ENCODE results near the gene ARHGAP26.
A peak's percentile ranks its signal among the peaks of the same experiment; 100 is the strongest.

Gene ARHGAP26

DNA sequence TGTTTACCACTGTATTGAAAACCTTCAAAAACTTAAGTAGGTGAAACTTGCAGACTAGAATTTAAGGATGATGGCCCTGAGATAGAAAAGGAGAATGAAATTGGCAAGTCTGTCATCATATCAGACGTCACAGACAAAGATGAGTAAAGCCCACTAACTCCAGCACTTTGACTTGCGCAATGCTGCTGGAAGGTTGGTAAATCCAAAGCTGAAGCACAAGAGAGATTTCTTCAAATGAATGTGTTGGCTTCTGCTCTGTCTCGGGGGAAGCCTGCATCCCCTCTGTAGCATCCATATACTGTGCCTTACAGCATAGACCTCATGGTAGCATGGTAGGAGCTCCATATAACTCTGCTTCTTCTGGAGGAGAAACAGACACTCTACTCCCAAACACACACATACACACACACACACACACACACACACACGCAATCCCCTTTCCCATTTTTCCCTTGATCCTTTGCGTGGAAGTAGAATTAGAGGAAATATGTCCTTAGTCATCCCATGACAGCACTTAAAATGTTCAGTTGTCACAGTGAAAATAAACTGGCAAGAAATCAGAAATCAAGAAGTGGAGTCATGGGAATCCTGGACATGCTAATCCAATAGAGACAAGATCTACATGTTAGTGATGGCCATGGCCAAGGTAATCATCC, 391.8 kb downstream of the ARHGAP26 start:
- DNase-seq (ENCODE audit: low read depth in 2 of 2) = peak; percentile 67 to 69

DNA sequence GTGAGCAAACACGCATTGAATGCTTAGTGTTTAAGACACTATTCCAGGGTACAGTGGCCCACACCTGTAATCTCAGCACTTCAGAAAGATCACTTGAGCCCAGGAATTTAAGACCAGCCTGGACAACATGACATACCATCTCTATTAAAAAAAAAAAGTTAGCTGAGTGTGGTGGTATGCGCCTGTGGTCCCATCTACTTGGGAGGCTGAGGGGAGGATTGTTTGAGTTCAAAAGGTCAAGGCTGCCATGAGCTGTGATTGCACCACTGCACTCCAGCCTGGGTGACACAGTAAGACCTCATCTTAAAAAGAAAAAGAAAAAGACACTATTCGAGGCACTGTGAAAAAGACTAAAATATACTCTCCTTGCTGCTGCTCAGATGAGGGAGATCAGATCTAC, 392.6 kb downstream of the ARHGAP26 start:
- DNase-seq (ENCODE audit: low read depth in 2 of 2) = no peak

DNA sequence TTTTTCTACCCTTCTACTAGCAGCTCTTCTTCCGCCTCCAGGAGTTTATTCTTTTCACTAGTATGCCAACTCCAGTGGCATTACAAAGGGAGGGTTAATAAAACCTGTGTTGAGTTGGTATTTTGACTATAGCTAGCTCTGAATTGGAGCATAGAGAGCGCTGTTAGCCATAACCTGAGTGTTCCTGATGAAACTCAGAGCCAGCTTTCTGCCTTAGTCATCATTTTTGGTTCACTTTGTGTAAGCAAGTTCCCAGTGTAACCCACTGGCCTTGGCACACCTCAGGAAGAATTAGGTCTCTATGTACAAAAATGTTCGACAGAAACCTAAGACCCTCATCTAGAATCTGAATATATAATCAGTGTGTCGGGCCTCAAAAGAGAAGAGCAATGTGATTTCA, 394.4 kb downstream of the ARHGAP26 start:
- no peak for DNase-seq (ENCODE audit: low read depth in 2 of 2)

DNA sequence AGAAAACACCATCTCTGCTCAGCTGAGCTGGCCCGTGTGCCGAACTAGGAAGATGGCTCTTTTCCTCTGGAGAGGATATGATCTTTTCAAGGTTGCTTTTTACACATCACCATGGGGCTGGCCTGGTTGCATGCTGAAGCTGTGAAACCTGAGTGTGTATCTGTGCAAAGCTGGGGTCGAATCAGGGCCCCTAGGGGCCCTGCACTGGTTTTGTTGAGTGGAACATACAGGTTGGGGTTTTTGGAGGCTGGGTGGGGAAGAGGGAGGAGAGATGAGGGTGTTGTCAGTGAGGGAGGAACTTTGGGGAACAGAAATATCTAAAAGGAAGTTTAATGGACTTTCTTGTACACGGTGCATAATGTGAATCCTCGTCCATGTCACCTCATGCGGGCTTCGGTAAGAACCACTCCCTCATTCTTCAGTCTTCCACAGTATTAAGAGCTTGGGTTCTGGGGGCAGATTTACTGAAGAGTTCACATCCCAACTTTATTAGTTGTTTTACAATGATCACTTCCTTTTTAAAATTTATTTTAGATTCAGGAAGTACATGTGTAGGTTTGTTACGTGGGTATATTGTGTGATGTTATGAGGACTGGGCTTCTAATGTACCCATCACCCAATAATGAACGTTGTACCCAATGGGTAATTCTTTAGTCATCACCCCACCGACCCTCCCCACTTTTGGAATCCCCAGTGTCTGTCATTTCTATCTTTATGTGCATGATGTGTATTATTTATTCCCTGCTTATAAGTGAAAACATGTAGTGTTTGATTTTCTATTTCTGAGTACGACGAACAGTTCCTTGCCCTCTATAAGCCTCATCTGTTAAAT, 395.1 kb downstream of the ARHGAP26 start:
- DNase-seq (ENCODE audit: low read depth in 2 of 2) = no peak

DNA sequence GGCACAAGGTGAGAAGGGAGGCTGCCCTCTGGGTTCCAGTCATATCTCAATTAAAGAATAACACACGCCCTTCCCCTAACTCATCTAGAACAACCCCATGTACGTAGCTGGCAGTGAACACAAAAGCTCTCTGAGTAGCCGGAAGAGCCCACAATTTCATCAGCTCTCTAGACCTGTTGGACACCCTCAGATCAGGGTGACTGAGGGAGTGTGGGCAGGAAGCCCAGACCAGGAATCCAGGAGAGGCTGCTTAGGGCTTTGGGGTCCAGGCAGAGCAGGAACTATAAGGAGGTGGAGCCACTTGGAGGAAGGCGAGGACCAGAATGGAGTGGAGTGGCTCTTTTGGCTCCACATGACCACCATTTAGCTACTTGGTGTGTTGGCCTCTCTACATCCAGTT, 395.9 kb downstream of the ARHGAP26 start:
- no peak for DNase-seq (ENCODE audit: low read depth in 2 of 2)

DNA sequence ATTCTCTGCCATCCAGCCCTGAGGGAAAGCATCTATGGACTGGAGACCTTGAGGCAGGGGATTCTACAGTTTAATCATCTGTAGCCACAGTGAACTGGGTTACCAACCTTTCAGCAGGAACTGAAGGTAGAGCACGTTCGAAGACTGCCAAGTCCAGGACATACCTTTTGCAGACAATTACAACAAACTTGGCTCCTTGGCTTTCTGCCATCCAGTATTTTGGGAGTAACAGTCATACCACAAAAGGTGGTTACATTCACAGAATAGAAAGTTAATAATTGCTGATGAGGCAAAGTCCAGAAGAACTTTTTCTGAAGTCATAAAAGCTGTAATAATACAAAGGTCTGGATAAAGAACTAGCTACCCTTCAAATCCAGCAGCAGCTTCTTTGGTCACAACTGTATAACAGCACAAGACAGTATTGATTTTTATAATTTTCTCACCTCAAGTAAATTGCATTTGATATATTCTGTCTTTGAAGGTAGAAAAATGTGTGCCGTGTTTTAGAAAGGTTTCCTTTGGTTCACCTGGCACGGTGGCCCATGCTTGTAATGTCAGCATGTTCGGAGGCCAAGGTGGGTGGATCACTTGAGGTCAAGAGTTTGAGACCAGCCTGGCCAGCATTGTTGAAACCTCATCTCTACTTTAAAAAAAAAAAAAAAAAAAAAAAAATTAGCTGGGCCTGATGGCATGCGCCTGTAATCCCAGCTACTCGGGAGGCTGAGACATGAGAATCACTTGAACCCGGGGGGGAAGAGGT, 396.7 kb downstream of the ARHGAP26 start:
- no peak for DNase-seq (ENCODE audit: low read depth in 2 of 2)

DNA sequence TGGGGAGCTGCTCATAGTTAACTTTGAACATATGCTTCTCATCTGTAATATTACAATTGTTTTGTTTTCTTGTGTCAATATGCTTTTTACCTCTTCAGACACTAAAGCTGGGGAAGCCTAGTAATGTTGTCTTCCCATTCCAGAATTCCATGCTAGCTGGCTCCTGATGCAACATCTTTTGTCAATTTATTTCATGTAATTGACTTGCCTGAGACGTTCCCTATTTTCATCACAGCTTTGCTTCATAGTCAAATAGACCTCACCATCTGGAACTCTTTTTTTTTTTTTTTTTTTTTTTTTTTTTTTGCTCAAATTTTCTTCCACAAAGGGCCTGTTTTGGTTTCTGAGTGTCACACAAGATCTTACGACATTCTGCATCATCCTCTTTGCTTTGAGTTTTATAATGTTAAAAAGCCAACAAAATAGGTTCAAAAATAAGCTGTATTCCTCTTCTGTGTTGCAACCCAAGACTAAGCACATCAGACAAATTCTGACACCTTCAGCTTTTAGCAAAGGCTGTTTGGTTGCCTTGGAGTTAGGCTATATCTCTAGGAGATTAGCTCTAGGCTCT, 398.1 kb downstream of the ARHGAP26 start:
- DNase-seq (ENCODE audit: low read depth in 2 of 2) = peak; percentile 80 to 82

DNA sequence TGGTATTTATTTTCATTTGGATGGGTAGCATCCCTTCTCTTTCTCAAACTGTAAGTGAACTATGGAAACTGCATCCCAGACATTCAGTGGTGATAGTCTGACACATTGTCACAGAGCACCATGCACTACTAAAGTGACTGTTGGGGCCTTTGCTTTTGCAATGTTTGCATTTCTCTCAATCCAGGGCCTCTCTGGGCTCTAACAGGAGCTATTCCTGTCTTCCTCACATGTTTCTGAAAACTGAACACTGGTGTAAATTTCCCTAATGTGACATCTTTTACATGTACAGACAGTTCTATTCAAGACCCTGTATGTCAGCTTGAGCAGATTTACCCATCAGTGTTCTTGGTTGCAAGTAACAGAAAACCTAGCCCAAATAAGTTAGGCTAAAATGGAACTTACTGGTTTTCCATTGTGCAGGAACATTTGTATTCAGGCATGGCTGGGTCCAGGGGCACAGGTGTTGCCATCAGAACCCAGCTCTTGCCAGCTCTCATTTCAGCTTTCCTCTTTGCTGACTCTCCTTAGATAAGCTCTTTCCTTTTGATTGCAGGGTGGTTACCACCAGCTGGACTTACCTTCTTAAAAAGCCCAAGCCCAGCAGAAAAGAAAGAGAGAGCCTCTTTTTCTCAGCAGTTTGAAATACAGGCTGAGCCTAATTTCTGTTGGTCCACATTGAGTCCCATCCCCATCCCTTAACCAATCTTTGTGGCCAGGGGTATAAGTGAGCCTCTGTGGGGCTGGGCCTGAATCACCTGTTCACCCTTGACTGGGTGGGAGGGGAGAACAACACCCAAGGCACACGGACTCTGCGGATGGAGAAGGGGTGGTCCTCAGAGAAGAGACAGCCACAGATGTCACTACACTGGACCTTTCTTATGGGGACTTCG, 399.0 kb downstream of the ARHGAP26 start:
- DNase-seq (ENCODE audit: low read depth in 2 of 2) = no peak

DNA sequence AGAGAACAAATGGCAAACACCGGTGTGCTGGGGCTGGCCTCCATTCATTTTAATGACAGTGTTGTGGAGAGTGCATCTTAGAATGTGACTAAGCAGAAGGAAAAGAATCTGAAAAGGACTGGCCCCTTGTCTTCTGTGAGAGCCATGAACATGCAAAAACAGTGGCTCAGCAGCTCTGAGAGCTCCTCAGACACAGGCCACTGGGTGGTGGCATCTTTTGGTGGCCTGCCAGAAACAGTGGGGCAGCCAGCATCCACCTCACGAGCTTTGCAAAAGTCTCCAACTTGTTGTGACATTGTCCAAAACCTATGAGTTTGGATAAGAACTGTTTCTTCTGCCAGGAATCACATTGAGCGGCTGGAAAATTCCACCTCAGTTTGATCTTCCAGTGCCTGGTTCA, 399.9 kb downstream of the ARHGAP26 start:
- no peak for DNase-seq (ENCODE audit: low read depth in 2 of 2)

DNA sequence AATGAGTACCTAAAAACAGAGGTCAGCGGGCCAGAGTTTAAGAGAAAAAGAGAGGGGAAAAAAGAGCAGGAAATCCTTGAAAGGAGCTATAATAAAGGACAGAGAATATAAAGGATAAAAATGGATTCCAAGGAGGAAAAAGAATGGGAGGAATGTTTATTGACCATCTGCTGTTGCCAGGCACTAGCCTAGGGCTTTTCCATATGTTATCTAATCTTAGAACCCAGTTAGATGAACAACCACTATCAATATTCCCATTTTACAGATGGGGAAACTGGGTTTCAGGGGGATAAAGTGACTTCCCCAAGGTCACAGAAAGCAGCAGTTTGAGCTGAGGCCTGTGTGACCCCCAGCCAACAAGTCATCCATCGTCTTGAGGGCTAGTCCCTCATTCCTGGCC, 400.8 kb downstream of the ARHGAP26 start:
- no peak for DNase-seq (ENCODE audit: low read depth in 2 of 2)

DNA sequence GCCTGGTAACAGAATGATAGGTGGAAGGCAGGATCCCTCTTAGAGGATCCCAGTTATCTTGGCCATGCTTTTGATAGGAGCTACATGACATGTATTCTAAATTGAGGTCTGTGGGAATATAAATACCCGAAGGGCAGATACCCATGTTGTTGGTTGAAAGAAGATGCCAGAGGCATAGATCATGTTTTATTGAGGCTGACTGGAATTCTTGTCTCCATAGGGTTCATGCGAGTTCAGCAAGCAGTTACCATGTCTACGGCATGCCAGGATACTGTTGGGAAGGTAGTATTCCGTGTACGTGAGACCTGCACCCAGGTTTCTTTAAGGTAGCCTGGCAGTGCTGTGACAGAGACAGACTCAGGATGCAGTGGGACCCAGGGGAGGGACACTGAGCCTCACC, 402.6 kb downstream of the ARHGAP26 start:
- no peak for DNase-seq (ENCODE audit: low read depth in 2 of 2)

DNA sequence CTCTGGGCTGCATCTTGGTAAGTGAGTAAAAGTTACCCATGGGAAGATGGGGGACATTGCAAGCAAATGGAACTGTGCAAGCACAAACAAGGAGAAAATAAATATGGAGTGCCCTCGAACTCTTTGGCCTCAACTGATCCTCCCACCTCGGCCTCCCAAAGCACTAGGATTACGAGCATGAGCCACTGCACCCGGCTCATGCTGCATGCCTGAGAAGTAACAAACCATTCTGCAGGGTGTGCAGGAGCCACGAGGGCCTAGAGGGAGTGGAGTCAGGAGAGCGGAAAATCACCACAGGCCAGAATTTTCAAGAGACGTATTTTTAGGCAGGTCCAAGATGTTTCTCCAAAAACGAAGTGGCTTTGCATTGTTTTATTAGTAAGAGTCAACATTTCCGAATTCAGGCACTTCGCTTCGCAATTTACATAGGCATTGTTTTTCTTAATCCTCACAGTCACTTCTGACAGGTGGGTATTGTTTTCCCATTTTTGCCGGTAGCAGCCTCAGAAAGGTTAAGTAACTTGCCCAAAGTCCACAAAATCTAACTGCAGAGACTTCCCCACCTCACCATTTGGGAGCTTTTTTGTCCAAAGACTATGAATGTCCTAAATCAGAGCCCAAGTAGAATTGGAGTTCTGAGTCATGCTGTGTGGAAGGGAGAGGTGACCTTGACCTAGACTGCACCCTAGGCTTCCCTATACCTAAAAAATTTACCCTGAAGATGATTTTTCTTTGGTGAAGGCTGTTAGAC, 403.1 kb downstream of the ARHGAP26 start:
- no peak for DNase-seq (ENCODE audit: low read depth in 2 of 2)

DNA sequence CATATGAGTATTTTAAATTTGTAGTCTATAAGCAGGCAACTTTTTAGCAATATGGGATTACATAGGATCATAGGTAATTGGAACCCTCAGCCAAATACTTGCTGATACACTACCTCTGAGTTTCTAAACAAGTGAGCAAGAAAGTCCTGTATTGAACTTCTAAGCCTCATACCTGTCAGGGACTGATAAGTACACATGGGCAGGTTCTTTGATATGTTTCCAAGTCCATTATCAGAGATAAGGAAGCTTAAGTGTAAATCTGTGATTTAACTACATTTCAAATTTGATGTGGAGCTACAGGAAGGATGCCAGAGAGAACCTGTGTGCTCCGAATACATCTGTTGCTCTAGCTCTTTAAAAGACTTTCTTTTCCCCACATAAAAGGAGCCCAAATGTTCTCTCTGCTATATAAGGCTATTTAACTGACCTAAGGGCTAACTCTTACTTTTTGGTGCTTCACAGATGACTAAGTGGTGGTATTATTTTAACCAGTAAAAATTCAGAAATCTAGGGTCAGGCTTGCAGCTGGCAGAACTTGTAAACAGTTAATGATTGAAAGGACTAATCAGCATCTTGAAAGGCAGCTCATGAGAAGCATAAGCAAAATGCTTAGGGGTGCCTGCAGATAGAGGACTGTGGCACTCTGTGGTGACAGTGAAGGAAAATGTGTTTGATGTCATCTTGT, 404.7 kb downstream of the ARHGAP26 start:
- DNase-seq (ENCODE audit: low read depth in 2 of 2) = no peak

DNA sequence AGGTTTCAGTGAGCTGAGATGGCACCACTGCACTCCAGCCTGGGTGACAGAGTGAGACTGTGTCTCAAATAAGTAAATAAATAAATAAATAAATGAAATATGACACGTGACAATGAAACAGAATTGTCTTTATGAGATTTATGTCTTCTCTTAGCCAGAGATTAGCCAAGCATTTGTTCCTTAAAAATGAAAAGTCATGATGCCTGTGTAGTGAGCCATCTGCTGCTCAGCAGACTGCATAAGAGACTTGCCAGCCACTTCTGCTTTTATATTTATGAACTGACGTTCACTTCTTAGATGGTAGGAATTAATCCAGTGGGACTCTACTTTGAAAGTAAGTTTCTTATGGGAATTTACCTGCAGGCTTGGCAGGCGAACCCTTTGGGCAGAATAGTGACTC, 405.9 kb downstream of the ARHGAP26 start:
- DNase-seq (ENCODE audit: low read depth in 2 of 2) = no peak

DNA sequence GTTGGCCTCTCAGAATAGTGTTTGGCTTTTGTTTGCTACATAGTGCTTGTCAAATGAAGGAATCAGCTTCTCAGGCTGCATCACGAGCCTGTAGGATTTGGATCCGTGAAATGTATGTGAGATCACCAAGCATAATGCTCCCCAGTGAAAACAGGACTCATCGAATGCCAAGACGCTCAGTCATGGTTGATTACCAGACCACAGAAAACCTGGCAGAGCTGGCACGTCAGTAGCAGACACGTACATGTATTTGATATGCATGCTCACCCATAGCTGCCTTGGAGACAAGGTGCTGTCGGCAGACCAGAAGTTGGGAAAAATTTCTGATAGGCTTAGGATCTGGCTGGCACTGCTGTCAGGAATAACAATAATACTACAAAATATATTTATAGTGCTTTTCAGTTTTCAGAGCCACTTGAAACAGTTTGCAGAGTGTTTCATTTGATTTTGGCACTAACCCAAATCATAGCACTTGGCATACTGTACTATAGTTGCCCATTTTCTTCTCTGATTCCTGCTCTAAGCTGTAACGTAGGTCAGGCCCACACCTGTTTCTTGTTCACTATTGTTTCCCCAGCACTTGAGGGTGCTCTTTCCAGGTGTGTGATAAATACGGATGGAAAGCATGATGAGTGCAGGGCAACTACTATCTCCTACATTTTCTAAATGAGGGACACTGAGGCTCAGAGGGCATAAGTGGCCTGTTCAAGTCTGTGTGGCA, 407.2 kb downstream of the ARHGAP26 start:
- peak; percentile 60 to 70 for DNase-seq (ENCODE audit: low read depth in 2 of 2)

DNA sequence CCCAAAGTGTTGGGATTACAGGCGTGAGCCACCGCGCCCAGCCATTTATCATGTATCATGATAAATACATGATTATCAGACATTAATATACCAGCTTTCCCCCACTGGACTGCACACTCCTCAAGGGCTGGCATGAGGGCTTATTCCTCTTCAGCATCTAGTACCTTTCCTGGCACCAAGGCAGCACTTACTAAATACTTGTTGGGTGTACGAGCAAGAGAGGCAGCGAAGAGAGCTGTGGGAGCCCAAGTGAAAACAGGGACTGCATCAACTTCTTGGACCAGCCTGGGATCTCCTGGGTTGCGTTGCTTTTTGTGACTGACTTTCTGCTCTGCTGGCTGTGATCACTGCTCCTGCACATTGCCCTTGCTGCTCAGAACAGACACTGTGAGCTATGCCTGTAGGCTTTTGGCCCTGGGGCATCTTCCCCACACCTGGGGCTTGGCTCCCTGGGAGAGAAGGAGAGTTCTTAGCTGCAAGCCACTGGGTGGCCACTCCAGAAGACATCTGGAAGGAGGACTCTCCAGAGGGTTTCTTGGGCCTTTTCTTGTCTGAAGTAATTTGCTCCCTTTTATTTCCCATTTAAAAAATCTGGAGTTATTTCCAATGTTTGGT, 409.1 kb downstream of the ARHGAP26 start:
- no peak for DNase-seq (ENCODE audit: low read depth in 2 of 2)

DNA sequence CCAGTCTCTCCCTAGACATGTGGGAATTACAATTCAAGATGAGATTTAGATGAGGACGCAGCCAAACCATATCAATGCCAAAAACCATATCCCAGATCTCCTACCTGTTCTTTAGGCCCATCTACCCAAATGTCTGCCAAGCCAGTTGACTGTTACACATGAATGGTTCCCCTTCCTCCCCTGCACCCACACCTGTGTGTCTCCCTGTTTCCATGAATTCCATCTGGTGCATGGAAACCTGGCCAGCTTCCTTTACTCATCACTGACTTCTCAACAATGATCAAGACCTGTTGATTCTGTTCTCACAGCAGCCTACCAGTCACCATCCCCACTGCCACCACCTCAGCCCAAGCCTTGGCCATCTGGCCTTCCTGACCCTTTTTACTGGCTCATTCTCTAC, 410.6 kb downstream of the ARHGAP26 start:
- no peak for DNase-seq (ENCODE audit: low read depth in 2 of 2)

DNA sequence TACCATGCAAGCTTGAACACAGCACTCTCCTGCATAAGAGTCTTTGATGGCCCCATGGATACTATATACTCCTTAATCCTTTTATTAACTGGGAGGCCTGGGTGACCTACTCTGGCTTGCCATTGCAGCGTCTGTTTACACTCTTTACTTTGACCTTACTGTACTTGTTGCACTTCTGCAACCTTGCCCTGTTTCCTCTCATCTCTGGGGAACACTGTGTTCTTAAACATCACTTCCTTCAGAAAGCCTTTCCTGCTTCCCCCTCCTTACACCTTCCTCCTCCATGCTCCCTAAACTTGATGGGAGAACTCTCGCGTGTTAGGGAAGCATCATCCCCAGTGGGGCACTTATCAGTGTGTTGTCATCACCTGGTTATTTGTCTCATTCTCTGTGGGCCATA, 411.0 kb downstream of the ARHGAP26 start:
- DNase-seq (ENCODE audit: low read depth in 2 of 2) = no peak

DNA sequence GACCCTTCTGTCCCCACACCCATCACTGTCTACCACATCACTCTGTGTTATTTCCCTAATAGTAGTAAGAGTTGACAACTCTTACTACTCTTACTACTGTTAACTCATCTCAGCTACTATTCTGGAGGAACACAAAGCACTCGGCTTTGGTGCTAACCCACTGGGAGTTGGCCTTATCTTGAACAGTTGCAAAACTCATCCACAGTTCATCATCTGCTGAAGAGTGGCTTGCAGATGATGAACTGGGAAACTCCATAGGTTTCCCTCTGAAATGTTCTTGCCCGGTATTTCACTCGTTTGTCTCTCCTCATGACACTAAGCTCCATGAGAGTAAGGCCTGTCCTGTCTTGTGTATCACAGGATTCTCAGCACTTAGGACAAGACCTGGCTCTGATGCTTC, 411.9 kb downstream of the ARHGAP26 start:
- no peak for DNase-seq (ENCODE audit: low read depth in 2 of 2)

Data from fibroblast of skin of left biceps (primary cell).